ENCODE results near the gene RPL32.

GRCh38 chr3:12824299-12824698 lies 17.1 kb downstream of the RPL32 start:
- TF ChIP-seq, protein P1, sequence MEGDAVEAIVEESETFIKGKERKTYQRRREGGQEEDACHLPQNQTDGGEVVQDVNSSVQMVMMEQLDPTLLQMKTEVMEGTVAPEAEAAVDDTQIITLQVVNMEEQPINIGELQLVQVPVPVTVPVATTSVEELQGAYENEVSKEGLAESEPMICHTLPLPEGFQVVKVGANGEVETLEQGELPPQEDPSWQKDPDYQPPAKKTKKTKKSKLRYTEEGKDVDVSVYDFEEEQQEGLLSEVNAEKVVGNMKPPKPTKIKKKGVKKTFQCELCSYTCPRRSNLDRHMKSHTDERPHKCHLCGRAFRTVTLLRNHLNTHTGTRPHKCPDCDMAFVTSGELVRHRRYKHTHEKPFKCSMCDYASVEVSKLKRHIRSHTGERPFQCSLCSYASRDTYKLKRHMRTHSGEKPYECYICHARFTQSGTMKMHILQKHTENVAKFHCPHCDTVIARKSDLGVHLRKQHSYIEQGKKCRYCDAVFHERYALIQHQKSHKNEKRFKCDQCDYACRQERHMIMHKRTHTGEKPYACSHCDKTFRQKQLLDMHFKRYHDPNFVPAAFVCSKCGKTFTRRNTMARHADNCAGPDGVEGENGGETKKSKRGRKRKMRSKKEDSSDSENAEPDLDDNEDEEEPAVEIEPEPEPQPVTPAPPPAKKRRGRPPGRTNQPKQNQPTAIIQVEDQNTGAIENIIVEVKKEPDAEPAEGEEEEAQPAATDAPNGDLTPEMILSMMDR (IDR thresholded peaks at IDR 0.05), result no peak
- TF ChIP-seq POLR2A (IDR thresholded peaks at IDR 0.05), result no peak
